ENCODE measurements around the gene AGXT.

Gene AGXT

GRCh38 chr2:240899468-240899865, 30.8 kb downstream of the AGXT start:
- DNase-seq (ENCODE audit: low read depth): no peak

- no peak for DNase-seq (ENCODE audit: low read depth)
These were observed 31.7 kb downstream of the AGXT start for GRCh38 chr2:240900141-240900860.

GRCh38 chr2:240901986-240902614, 33.5 kb downstream of the AGXT start:
- DNase-seq (ENCODE audit: low read depth): no peak

- no peak for DNase-seq (ENCODE audit: low read depth)
These were observed 34.0 kb downstream of the AGXT start for GRCh38 chr2:240902615-240903041.

- DNase-seq (ENCODE audit: low read depth): no peak
These were observed 34.8 kb downstream of the AGXT start for GRCh38 chr2:240903191-240904060.

- no peak for DNase-seq (ENCODE audit: low read depth)
These were observed 35.9 kb downstream of the AGXT start for GRCh38 chr2:240904216-240905175.

GRCh38 chr2:240905176-240905781, 36.7 kb downstream of the AGXT start:
- no peak for DNase-seq (ENCODE audit: low read depth)

GRCh38 chr2:240906141-240906910, 37.7 kb downstream of the AGXT start, which contains the start of gene CROCC2:
Gene CROCC2 (plus strand): TSS chr2:240906336. CDS start chr2:240906514, 178 bp downstream.
- no peak for DNase-seq (ENCODE audit: low read depth)

- no peak for DNase-seq (ENCODE audit: low read depth)
These were observed 38.4 kb downstream of the AGXT start for GRCh38 chr2:240906911-240907590.

- DNase-seq (ENCODE audit: low read depth): no peak
These were observed 40.8 kb downstream of the AGXT start for GRCh38 chr2:240909216-240909974.

- DNase-seq (ENCODE audit: low read depth): no peak
These were observed 43.1 kb downstream of the AGXT start for GRCh38 chr2:240911641-240912265.

- DNase-seq (ENCODE audit: low read depth): no peak
These were observed 44.5 kb downstream of the AGXT start for GRCh38 chr2:240912878-240913809.

- peak; percentile 45 for DNase-seq (ENCODE audit: low read depth)
These were observed 45.4 kb downstream of the AGXT start for GRCh38 chr2:240913810-240914644.

GRCh38 chr2:240914645-240915525, 46.3 kb downstream of the AGXT start:
- DNase-seq (ENCODE audit: low read depth): no peak
